ENCODE data around the gene GAS6. TPM values are rescaled to one million over a fixed set of nuclear protein-coding genes. Genes with fewer than 3 reads are reported as not detected.

Gene GAS6
- total RNA-seq, 1 experiment from 2014 or later, result 28.1 TPM

DNA sequence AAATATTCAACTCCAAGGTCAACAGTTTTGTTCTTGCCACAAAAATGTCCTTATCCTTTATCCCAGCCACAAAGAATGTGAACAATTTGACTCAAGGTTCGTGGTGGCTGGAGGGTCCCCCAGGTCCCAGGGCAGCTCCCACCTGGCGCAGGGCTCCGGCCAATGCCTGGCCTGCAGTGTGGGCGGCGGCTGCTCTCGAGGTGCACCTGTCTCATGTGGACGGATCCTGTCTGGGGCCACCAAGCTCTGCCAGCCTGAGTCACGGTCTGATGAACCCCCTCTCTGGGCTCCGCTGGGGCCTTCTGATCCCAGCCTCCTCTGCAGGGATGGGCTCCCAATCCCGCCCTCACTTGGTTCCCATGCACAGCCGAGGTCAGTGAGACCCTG lies 49.4 kb downstream of the GAS6 start:
- ATAC-seq (no peak), DNase-seq (ENCODE audit: low read depth, low spot score) (no peak)
- Histone ChIP-seq H3K4me1 (ENCODE audit: control insufficient read depth, insufficient read depth, low read length) (peaks cover 16% of the 10 kb centered on the region), H3K4me3 (ENCODE audit: low read depth in 2 of 2, low read length in 2 of 2) (no peak overlapping the region), H3K36me3 (ENCODE audit: control insufficient read depth, insufficient read depth, low read length) (peaks cover 3% of the 10 kb centered on the region; the same call in 1 of the 2 replicates), H3K9me3 (ENCODE audit: control insufficient read depth, insufficient read depth, low read depth, low read length) (no peaks in the 10 kb centered on the region), H3K27ac (ENCODE audit: low read length) (no peak overlapping the region), H3K27me3 (ENCODE audit: control insufficient read depth, insufficient read depth, low read length) (no peaks in the 10 kb centered on the region)
- intact Hi-C loops (cut with micrococcal nuclease; ENCODE audit: unreplicated experiment) (no loop called here), in situ Hi-C loops (cut with HindIII; ENCODE audit: low pct_unique_long_range_greater_than_20kb, low sequenced_read_pairs) (no loop called here)
- TF ChIP-seq POLR2AphosphoS5 (IDR thresholded peaks at IDR 0.05; ENCODE audit: low read depth, low read length), result no peak
- TF ChIP-seq REST (IDR thresholded peaks at IDR 0.05; ENCODE audit: insufficient read depth in 1 of 2, low read depth in 2 of 2, low read length in 1 of 2), result no peak
- TF ChIP-seq TCF7L2 (IDR thresholded peaks at IDR 0.05; ENCODE audit: low read depth, low read length), result no peak
- TF ChIP-seq, protein P1, sequence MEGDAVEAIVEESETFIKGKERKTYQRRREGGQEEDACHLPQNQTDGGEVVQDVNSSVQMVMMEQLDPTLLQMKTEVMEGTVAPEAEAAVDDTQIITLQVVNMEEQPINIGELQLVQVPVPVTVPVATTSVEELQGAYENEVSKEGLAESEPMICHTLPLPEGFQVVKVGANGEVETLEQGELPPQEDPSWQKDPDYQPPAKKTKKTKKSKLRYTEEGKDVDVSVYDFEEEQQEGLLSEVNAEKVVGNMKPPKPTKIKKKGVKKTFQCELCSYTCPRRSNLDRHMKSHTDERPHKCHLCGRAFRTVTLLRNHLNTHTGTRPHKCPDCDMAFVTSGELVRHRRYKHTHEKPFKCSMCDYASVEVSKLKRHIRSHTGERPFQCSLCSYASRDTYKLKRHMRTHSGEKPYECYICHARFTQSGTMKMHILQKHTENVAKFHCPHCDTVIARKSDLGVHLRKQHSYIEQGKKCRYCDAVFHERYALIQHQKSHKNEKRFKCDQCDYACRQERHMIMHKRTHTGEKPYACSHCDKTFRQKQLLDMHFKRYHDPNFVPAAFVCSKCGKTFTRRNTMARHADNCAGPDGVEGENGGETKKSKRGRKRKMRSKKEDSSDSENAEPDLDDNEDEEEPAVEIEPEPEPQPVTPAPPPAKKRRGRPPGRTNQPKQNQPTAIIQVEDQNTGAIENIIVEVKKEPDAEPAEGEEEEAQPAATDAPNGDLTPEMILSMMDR (IDR thresholded peaks at IDR 0.05), result no peak
- TF ChIP-seq SIN3A (IDR thresholded peaks at IDR 0.05; ENCODE audit: borderline replicate concordance, insufficient read depth, low read depth, low read length), result no peak
- ChIA-PET POLR2A (no interaction called here), CTCF (no interaction called here)
- no TSS peak for BruUV-seq (replicated peaks)

DNA sequence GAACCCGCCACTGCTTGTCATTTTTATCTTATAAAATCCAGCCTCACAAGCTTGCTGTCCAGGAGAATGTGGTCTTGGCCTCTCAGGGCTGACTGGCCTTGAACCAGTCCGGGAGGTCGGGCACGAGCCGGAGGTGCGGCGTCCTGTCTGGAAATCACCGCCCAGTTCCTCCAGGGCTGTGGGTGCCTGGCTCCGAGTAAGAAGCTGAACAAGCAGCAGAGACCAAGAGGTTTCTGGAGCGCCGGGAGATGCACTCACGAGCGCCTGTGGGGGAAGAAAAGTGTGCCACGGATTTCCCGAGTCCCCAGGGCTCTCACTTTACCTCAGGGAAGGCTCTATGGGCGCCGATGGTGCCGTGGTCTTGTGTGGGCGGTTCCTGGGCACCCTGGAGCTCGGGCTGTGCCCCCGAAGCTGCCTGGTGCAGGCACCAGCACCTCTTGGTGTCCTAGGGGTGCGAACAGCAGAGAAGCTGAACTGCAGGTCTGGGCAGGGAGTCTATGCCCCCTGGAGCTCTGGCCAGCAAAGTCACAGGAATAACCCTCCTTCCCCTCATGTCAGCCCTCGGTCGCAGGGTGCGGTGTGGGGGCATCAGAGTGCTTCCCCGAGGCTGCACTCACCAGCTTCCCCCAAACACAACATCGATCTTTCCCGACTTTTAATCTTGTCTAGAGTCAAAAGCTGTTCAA lies 50.0 kb downstream of the GAS6 start:
- no TSS peak for BruUV-seq (replicated peaks)
- ATAC-seq (no peak), DNase-seq (ENCODE audit: low read depth, low spot score) (no peak)
- intact Hi-C loops (cut with micrococcal nuclease; ENCODE audit: unreplicated experiment), result no loop called here
- TF ChIP-seq TCF7L2 (IDR thresholded peaks at IDR 0.05; ENCODE audit: low read depth, low read length) (no peak), SIN3A (IDR thresholded peaks at IDR 0.05; ENCODE audit: borderline replicate concordance, insufficient read depth, low read depth, low read length) (no peak), REST (IDR thresholded peaks at IDR 0.05; ENCODE audit: insufficient read depth in 1 of 2, low read depth in 2 of 2, low read length in 1 of 2) (no peak), POLR2AphosphoS5 (IDR thresholded peaks at IDR 0.05; ENCODE audit: low read depth, low read length) (no peak)
- TF ChIP-seq, protein P1 (IDR thresholded peaks at IDR 0.05), result no peak
- peaks cover 16% of the 10 kb centered on the region for H3K4me1 ChIP-seq (ENCODE audit: control insufficient read depth, insufficient read depth, low read length)
- H3K27me3 ChIP-seq (ENCODE audit: control insufficient read depth, insufficient read depth, low read length), result no peaks in the 10 kb centered on the region
- no peaks in the 10 kb centered on the region for H3K9me3 ChIP-seq (ENCODE audit: control insufficient read depth, insufficient read depth, low read depth, low read length)
- POLR2A ChIA-PET, result no interaction called here
- CTCF ChIA-PET, result no interaction called here
- no peak overlapping the region for H3K4me3 ChIP-seq (ENCODE audit: low read depth in 2 of 2, low read length in 2 of 2)
- H3K27ac ChIP-seq (ENCODE audit: low read length), result no peak overlapping the region
- H3K36me3 ChIP-seq (ENCODE audit: control insufficient read depth, insufficient read depth, low read length), result peaks cover 3% of the 10 kb centered on the region; the same call in 1 of the 2 replicates
- in situ Hi-C loops (cut with HindIII; ENCODE audit: low pct_unique_long_range_greater_than_20kb, low sequenced_read_pairs), result no loop called here
